Measurements from ENCODE around the gene LTBR. TPM values are rescaled to one million over a fixed set of nuclear protein-coding genes. Genes with fewer than 3 reads are reported as not detected.

LTBR gene
- total RNA-seq, 4 donors from 2014 or later, result 40.2 to 98.6 (median 43.7) TPM

- ATAC-seq, result no peak
- intact Hi-C loops (cut with DNase I; ENCODE audit: low total_unique reads) (no loop called here), in situ Hi-C loops (cut with MboI; ENCODE audit: low sequenced_read_pairs in 4 of 4) (loop anchor here in 1 of 4 donors (25.0 kb wide), 1 partner anchor 121 kb away; the partner anchor contains the start of gene GAPDH)
- TF ChIP-seq POLR2A (IDR thresholded peaks at IDR 0.05) (no peak), CTCF (IDR thresholded peaks at IDR 0.05 in 4 of 5, conservative IDR thresholded peaks at IDR 0.05 in 1 of 5) (no peak)
- no peaks in the 10 kb centered on the region for H3K27me3 ChIP-seq
- H3K4me1 ChIP-seq, result no peaks in the 10 kb centered on the region
- DNase-seq, result no peak
- no peak overlapping the region for H3K4me3 ChIP-seq
- no peaks in the 10 kb centered on the region for H3K36me3 ChIP-seq
- no peaks in the 10 kb centered on the region for H3K9me3 ChIP-seq
- H3K27ac ChIP-seq, result no peak overlapping the region
These were observed 32.6 kb downstream of the LTBR start for GRCh38 chr12:6416596-6416995.

DNA sequence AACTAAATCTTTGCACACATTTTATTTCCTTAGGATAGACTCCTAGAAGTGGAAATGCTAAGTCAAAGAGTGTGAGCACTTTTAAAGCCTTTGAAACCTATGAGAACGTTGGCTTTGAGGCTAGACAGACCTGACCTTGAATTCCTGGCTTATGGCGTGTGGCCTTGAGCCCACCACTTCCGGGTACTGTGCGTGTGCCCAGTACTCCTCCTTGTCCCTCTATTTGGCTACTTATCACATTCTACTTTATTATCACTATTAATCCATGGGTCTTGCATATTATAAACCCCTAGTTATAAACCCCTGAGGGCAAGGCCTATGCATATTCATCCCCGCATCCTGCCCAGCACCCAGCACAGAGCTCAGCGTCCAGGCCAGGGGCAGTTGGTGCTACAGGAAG is 34.8 kb downstream of the LTBR start:
- in situ Hi-C loops (cut with MboI; ENCODE audit: low sequenced_read_pairs in 4 of 4), result loop anchor here in 1 of 4 donors (25.0 kb wide), 1 partner anchor 119 kb away; the partner anchor contains the start of gene GAPDH
- H3K4me1 ChIP-seq, result peaks cover 0 to 2% of the 10 kb centered on the region in 2 donors

DNA sequence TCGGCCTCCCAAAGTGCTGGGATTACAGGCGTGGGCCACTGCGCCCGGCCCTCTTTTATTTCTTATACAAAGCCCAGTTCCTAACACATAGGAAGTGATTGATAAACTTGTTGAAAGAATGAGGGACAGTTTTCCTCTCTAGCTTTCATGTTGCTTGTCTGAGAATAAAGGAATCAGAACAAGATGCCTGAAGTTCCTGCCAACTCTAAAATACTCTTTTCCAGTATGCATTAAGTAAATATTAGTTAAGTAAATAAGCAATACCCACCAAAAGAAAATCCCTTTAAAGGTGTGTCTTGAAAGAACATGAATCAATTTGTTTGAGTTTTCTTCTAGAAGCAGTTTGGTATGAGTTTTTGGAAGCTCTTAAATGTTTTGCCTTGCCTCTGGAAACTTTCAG is 36.4 kb downstream of the LTBR start:
- in situ Hi-C loops (cut with MboI; ENCODE audit: low sequenced_read_pairs in 4 of 4), result loop anchor here in 3 of 4 donors (5.0 to 25.0 kb wide), 3 partner anchors 42 to 124 kb away; partner anchors contain the start of gene GAPDH (in 1 of the 3)

More for the DNA sequence above, 34.8 kb downstream of the LTBR start:
- no peak overlapping the region for H3K4me3 ChIP-seq
- TF ChIP-seq POLR2A (IDR thresholded peaks at IDR 0.05) (no peak), CTCF (IDR thresholded peaks at IDR 0.05 in 4 of 5, conservative IDR thresholded peaks at IDR 0.05 in 1 of 5) (no peak)
- no peak overlapping the region for H3K27ac ChIP-seq
- intact Hi-C loops (cut with DNase I; ENCODE audit: low total_unique reads), result no loop called here
- DNase-seq, result no peak
- no peaks in the 10 kb centered on the region for H3K9me3 ChIP-seq
- no peaks in the 10 kb centered on the region for H3K36me3 ChIP-seq
- no peak for ATAC-seq
- H3K27me3 ChIP-seq, result no peaks in the 10 kb centered on the region

DNA sequence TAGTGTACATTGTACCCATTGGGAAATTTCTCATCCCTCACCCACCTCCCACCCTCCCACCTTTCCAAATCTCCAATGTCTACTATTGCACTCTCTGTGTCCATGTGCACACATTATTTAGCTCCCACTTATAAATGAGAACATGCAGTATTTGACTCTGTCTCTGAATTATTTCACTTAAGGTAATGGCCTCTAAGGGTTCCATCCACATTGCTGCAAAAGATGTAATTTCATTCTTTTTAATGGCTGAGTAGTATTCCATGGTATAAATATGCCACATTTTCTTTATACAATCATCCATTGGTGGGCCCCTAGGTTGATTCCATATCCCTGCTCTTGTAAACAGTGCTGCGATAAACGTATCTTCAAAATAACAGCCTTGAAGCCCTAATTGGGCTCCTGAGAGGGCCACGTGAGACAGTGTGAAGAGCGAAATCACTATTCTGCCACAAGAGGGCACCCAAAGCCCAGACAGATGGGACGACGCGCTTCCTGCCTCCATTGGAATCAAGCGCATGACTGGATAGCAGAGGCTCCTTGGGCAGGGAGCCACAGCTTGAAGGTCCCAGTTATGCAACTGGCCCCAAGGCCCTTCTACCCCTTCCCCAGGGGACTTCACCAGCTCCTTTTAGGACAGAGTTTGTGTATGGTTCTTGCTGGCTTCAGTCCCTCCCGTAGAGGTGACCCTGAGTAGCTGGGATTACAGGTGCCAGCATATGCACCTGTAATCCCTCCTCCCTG is 39.5 kb downstream of the LTBR start:
- DNase-seq (peak; percentile 77 to 90), ATAC-seq (peak; percentile 98 to 99)
- H3K27me3 ChIP-seq, result no peaks in the 10 kb centered on the region
- H3K4me1 ChIP-seq, result peaks cover 0 to 5% of the 10 kb centered on the region in 2 donors
- peak overlapping the region in 2 of 4 donors; percentile 30 to 56 for H3K27ac ChIP-seq
- H3K9me3 ChIP-seq, result no peaks in the 10 kb centered on the region
- in situ Hi-C loops (cut with MboI; ENCODE audit: low sequenced_read_pairs in 4 of 4), result loop anchor here in 3 of 4 donors (5.0 to 25.0 kb wide), 3 partner anchors 39 to 121 kb away; partner anchors contain the start of gene GAPDH (in 1 of the 3)
- TF ChIP-seq POLR2A (IDR thresholded peaks at IDR 0.05), result no peak
- TF ChIP-seq CTCF (IDR thresholded peaks at IDR 0.05 in 4 of 5, conservative IDR thresholded peaks at IDR 0.05 in 1 of 5), result peak; percentile 88 to 94 (median 91)
- intact Hi-C loops (cut with DNase I; ENCODE audit: low total_unique reads), result loop anchor here (1.0 kb wide), 3 partner anchors 42 to 133 kb away; partner anchors contain the start of gene IFFO1
- no peak overlapping the region for H3K4me3 ChIP-seq
- no peaks in the 10 kb centered on the region for H3K36me3 ChIP-seq

More for the DNA sequence above, 36.4 kb downstream of the LTBR start:
- Histone ChIP-seq H3K9me3 (no peaks in the 10 kb centered on the region), H3K27me3 (no peaks in the 10 kb centered on the region), H3K27ac (no peak overlapping the region), H3K4me3 (no peak overlapping the region), H3K36me3 (no peaks in the 10 kb centered on the region), H3K4me1 (peaks cover 0 to 5% of the 10 kb centered on the region in 2 donors)
- intact Hi-C loops (cut with DNase I; ENCODE audit: low total_unique reads), result no loop called here
- TF ChIP-seq POLR2A (IDR thresholded peaks at IDR 0.05) (no peak), CTCF (IDR thresholded peaks at IDR 0.05 in 4 of 5, conservative IDR thresholded peaks at IDR 0.05 in 1 of 5) (no peak)
- ATAC-seq (no peak), DNase-seq (no peak)

Measured in gastrocnemius medialis (tissue), 4 donors.